ENCODE results near the gene KHDC1.

GRCh38 chr6:73250016-73250415, 13.0 kb downstream of the KHDC1 start:
- TF ChIP-seq EZH2 (IDR thresholded peaks at IDR 0.05; ENCODE audit: insufficient read depth, poor library complexity, severe bottlenecking) = no peak
- no peak for TF ChIP-seq EZH2phosphoT487 (IDR thresholded peaks at IDR 0.05; ENCODE audit: insufficient read depth, low read depth)
